ENCODE measurements around the gene CLPTM1L. TPM values are rescaled to one million over a fixed set of nuclear protein-coding genes. Genes with fewer than 3 reads are reported as not detected.

The CLPTM1L gene
- total and polyA plus RNA-seq, 2 donors (not counting 1 experiment from before 2014, with no cell fraction given), result 78.4 to 99.9 TPM

GRCh38 chr5:1368756-1369155 is 23.9 kb upstream of the CLPTM1L start:
- Histone ChIP-seq H3K4me3 (ENCODE audit: control extremely low read depth in 1 of 5, extremely low read depth in 1 of 5, insufficient read depth in 1 of 5, low read depth in 2 of 5, low read length in 4 of 5) (no peak overlapping the region), H3K4me1 (ENCODE audit: control insufficient read depth in 2 of 2, insufficient read depth in 2 of 2, low read length in 2 of 2) (peaks cover 49 to 60% of the 10 kb centered on the region in 2 donors), H3K4me2 (replicated peaks; ENCODE audit: low read depth, low read length, poor library complexity, severe bottlenecking) (no peak overlapping the region), H4K20me1 (ENCODE audit: control insufficient read depth, insufficient read depth, low read length, poor library complexity, severe bottlenecking) (no peaks in the 10 kb centered on the region), H3K36me3 (replicated peaks in 1 of 2; ENCODE audit: control extremely low read depth in 1 of 2, control insufficient read depth in 1 of 2, extremely low read depth in 1 of 2, insufficient read depth in 2 of 2, low read length in 1 of 2) (no peaks in the 10 kb centered on the region), H3K27me3 (replicated peaks in 1 of 4; ENCODE audit: control extremely low read depth in 1 of 4, control insufficient read depth in 3 of 4, insufficient read depth in 4 of 4, low read length in 3 of 4) (peaks cover 0 to 9% (median 3%) of the 10 kb centered on the region in 4 experiments), H2AFZ (ENCODE audit: insufficient read depth, low read depth, low read length, poor library complexity, severe bottlenecking) (no peak overlapping the region), H3K79me2 (ENCODE audit: control insufficient read depth, insufficient read depth, low read length) (no peaks in the 10 kb centered on the region), H3K9me3 (ENCODE audit: control extremely low read depth in 1 of 3, control insufficient read depth in 2 of 3, insufficient read depth in 1 of 3, low read length in 2 of 3) (peaks cover 0 to 2% (median 0%) of the 10 kb centered on the region in 3 donors), H3K9ac (ENCODE audit: low read length) (no peak overlapping the region), H3K27ac (ENCODE audit: low read length in 2 of 2) (no peak overlapping the region)
- H3K4me3 Mint-ChIP-seq, result no peak overlapping the region
- ChIA-PET CTCF (interaction anchor here (4.2 kb wide), 1 partner anchor 12 kb away, joined by 38 read pairs; no protein-coding TSS in a partner anchor), POLR2A (no interaction called here)
- 93% methylated on average over 3 of the region's 4 CpGs for WGBS (ENCODE audit: insufficient coverage)
- no peak overlapping the region for H3K27ac Mint-ChIP-seq
- peaks cover 57% of the 10 kb centered on the region for H3K4me1 Mint-ChIP-seq
- TF ChIP-seq CTCF (IDR thresholded peaks at IDR 0.05), result no peak
- TF ChIP-seq EZH2 (IDR thresholded peaks at IDR 0.05; ENCODE audit: borderline replicate concordance, insufficient read depth, low read depth, low read length, poor library complexity, severe bottlenecking), result no peak
- peaks cover 6% of the 10 kb centered on the region for H3K27me3 Mint-ChIP-seq
- no peak for DNase-seq
- ATAC-seq (ENCODE audit: low read depth), result no peak
- intact Hi-C loops (cut with micrococcal nuclease), result no loop called here
- no peaks in the 10 kb centered on the region for H3K9me3 Mint-ChIP-seq (ENCODE audit: insufficient read depth)

DNA sequence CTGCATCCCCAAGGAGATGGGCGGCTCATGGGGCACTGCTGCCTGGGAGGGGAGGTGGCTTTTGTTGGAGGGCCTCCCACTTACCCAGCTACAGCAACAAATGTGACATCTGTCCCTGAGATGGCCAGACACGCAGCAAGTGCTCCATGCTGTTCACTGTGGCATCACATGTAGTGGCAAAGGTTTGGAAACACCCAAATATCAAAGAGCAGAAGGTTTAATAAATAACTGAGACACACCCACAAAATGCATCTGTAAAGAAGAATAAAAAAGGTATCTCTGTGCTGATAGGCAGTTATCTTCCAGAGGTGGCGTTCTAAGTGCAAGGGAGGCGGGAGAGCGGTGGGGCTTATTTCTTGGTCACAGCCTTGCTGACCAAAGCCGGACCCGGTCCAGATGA is 23.3 kb upstream of the CLPTM1L start:
- ATAC-seq (ENCODE audit: low read depth), result no peak
- 98% methylated on average over 5 of the region's 7 CpGs for WGBS (ENCODE audit: insufficient coverage)
- no peaks in the 10 kb centered on the region for H3K9me3 Mint-ChIP-seq (ENCODE audit: insufficient read depth)
- Histone ChIP-seq H3K4me1 (ENCODE audit: control insufficient read depth in 2 of 2, insufficient read depth in 2 of 2, low read length in 2 of 2) (peaks cover 46 to 55% of the 10 kb centered on the region in 2 donors), H3K27me3 (replicated peaks in 1 of 4; ENCODE audit: control extremely low read depth in 1 of 4, control insufficient read depth in 3 of 4, insufficient read depth in 4 of 4, low read length in 3 of 4) (peaks cover 0 to 14% (median 5%) of the 10 kb centered on the region in 4 experiments), H3K79me2 (ENCODE audit: control insufficient read depth, insufficient read depth, low read length) (no peaks in the 10 kb centered on the region), H3K4me2 (replicated peaks; ENCODE audit: low read depth, low read length, poor library complexity, severe bottlenecking) (no peak overlapping the region), H3K27ac (ENCODE audit: low read length in 2 of 2) (no peak overlapping the region), H3K9ac (ENCODE audit: low read length) (no peak overlapping the region), H4K20me1 (ENCODE audit: control insufficient read depth, insufficient read depth, low read length, poor library complexity, severe bottlenecking) (no peaks in the 10 kb centered on the region), H3K9me3 (ENCODE audit: control extremely low read depth in 1 of 3, control insufficient read depth in 2 of 3, insufficient read depth in 1 of 3, low read length in 2 of 3) (peaks cover 0 to 2% (median 0%) of the 10 kb centered on the region in 3 donors), H3K36me3 (replicated peaks in 1 of 2; ENCODE audit: control extremely low read depth in 1 of 2, control insufficient read depth in 1 of 2, extremely low read depth in 1 of 2, insufficient read depth in 2 of 2, low read length in 1 of 2) (no peaks in the 10 kb centered on the region), H2AFZ (ENCODE audit: insufficient read depth, low read depth, low read length, poor library complexity, severe bottlenecking) (no peak overlapping the region), H3K4me3 (ENCODE audit: control extremely low read depth in 1 of 5, extremely low read depth in 1 of 5, insufficient read depth in 1 of 5, low read depth in 2 of 5, low read length in 4 of 5) (no peak overlapping the region)
- H3K4me1 Mint-ChIP-seq, result peaks cover 56% of the 10 kb centered on the region
- POLR2A ChIA-PET, result no interaction called here
- H3K27ac Mint-ChIP-seq, result peak overlapping the region; percentile 69
- H3K27me3 Mint-ChIP-seq, result peaks cover 11% of the 10 kb centered on the region
- H3K4me3 Mint-ChIP-seq, result no peak overlapping the region
- intact Hi-C loops (cut with micrococcal nuclease), result no loop called here
- no peak for TF ChIP-seq EZH2 (IDR thresholded peaks at IDR 0.05; ENCODE audit: borderline replicate concordance, insufficient read depth, low read depth, low read length, poor library complexity, severe bottlenecking)
- TF ChIP-seq CTCF (IDR thresholded peaks at IDR 0.05), result no peak
- CTCF ChIA-PET, result interaction anchor here (1.6 to 4.2 kb wide), 2 partner anchors 12 kb away, joined by 12 to 38 read pairs; no protein-coding TSS in a partner anchor
- DNase-seq, result no peak
